CD4-positive, alpha-beta memory T cell (primary cell): ENCODE results near the gene CBX5. TPM values are rescaled to one million over a fixed set of nuclear protein-coding genes. Genes with fewer than 3 reads are reported as not detected.
"Not testable (repeated sequence)": the region's sequence is repeated elsewhere in the genome, so short reads cannot be mapped to it uniquely, and the experiment has no call there.

Experiments
- CTCF ChIA-PET: fragments of 350-600 bp; sonication (Branson Sonifier 250); formaldehyde crosslinking; loops from one replicate; lab custom pipeline; 2021; ENCODE audit warnings: inconsistent platforms; ENCODE audit not compliant: partially characterized antibody; lab: Charles Lee
- POLR2A ChIA-PET: fragments of 350-600 bp; sonication (Branson Sonifier 250); formaldehyde crosslinking; loops from one replicate; lab custom pipeline; 2021; ENCODE audit not compliant: partially characterized antibody; lab: Charles Lee
- DNase-seq, 5 donors: peaks; one replicate each; pipeline versions ENCODE4 v3.0.0 to v3.0.0-alpha.2; 2020 to 2022; ENCODE audit warnings: mixed read lengths in 1 of 5
- H3K27ac ChIP-seq: one replicate; pipeline ENCODE4 v1.7.0; 2013; ENCODE audit warnings: low read depth, low read length
- H3K27me3 ChIP-seq: 2 replicates; pipeline ENCODE4 v1.7.0; 2013; ENCODE audit warnings: mild to moderate bottlenecking, low read length, moderate library complexity; ENCODE audit not compliant: insufficient read depth
- H3K36me3 ChIP-seq: 2 replicates; pipeline ENCODE4 v1.7.0; 2013; ENCODE audit warnings: mild to moderate bottlenecking, low read length, moderate library complexity; ENCODE audit not compliant: insufficient read depth
- H3K4me1 ChIP-seq: 2 replicates; pipeline ENCODE4 v1.7.0; 2013; ENCODE audit warnings: mild to moderate bottlenecking, low read length, moderate library complexity; ENCODE audit not compliant: insufficient read depth
- H3K4me3 ChIP-seq, 2 donors: one replicate each; pipeline ENCODE4 v1.7.0; 2013; ENCODE audit warnings: low read length in 2 of 2, mild to moderate bottlenecking in 1 of 2
- H3K9me3 ChIP-seq, 2 donors: one replicate each; pipeline ENCODE4 v1.7.0; 2013; ENCODE audit warnings: low read length in 2 of 2, control low read depth in 1 of 2; ENCODE audit not compliant: control insufficient read depth in 1 of 2
- H3K27ac Mint-ChIP-seq, 7 donors: one replicate each; pipeline ENCODE4 v1.8.0; 2020 to 2021; ENCODE audit warnings: mixed read lengths in 7 of 7, mild to moderate bottlenecking in 6 of 7, inconsistent platforms in 3 of 7, moderate library complexity in 3 of 7
- H3K27me3 Mint-ChIP-seq, 2 donors: one replicate each; pipeline ENCODE4 v1.8.0; 2020 to 2021; ENCODE audit warnings: mixed read lengths in 2 of 2
- H3K36me3 Mint-ChIP-seq, 2 donors: one replicate each; pipeline ENCODE4 v1.8.0; 2020 to 2021; ENCODE audit warnings: mixed read lengths in 2 of 2, inconsistent platforms in 1 of 2, mild to moderate bottlenecking in 1 of 2
- H3K4me1 Mint-ChIP-seq, 4 donors: one replicate each; pipeline ENCODE4 v1.8.0; 2020 to 2021; ENCODE audit warnings: mixed read lengths in 4 of 4, mild to moderate bottlenecking in 1 of 4
- H3K4me3 Mint-ChIP-seq, 8 donors: one replicate each; pipeline ENCODE4 v1.8.0; 2020 to 2021; ENCODE audit warnings: mixed read lengths in 8 of 8, mild to moderate bottlenecking in 7 of 8, moderate library complexity in 6 of 8, inconsistent platforms in 3 of 8
- H3K9me3 Mint-ChIP-seq, 8 donors: one replicate each; pipeline ENCODE4 v1.8.0; 2020 to 2021; ENCODE audit warnings: mixed read lengths in 8 of 8, mild to moderate bottlenecking in 5 of 8, inconsistent platforms in 3 of 8, moderate library complexity in 1 of 8
- intact Hi-C: fragments of 100-400 bp; cut with micrococcal nuclease; formaldehyde crosslinking; loops from one replicate; pipeline ENCODE4 v1.15.1; 2023
- polyA plus RNA-seq, 2 donors: library from polyadenylated mRNA; unstranded; fragments of 300-500 nt; fragmentation: Illumina TruSeq; gene quantifications; one replicate each; pipeline ENCODE4 v1.2.3, GENCODE V29; 2021
- total RNA-seq, 2 experiments: library from RNA; stranded (reverse); gene quantifications; one replicate each; pipeline ENCODE4 v1.2.3, GENCODE V29; 2021

CBX5 gene
- total and polyA plus RNA-seq, 4 experiments from 2014 or later = 13.3 to 76.3 (median 45.1) TPM

GRCh38 chr12:54229624-54230212 is 50.2 kb downstream of the CBX5 start:
- ChIA-PET CTCF (interaction anchor here (2.6 kb wide), 1 partner anchor 14 kb away, joined by 14 read pairs; no protein-coding TSS in a partner anchor), POLR2A (no interaction called here)
- H3K4me3 Mint-ChIP-seq = no peak overlapping the region
- no peak for DNase-seq
- H3K27ac Mint-ChIP-seq = no peak overlapping the region
- Histone ChIP-seq H3K9me3 (no peaks in the 10 kb centered on the region), H3K27ac (no peak overlapping the region), H3K36me3 (no peaks in the 10 kb centered on the region), H3K27me3 (no peaks in the 10 kb centered on the region), H3K4me3 (no peak overlapping the region), H3K4me1 (no peaks in the 10 kb centered on the region)
- peaks cover 0 to 3% (median 1%) of the 10 kb centered on the region in 4 donors for H3K4me1 Mint-ChIP-seq
- H3K27me3 Mint-ChIP-seq = no peaks in the 10 kb centered on the region
- intact Hi-C loops = no loop called here
- no peaks in the 10 kb centered on the region for H3K9me3 Mint-ChIP-seq
- peaks cover 3 to 5% of the 10 kb centered on the region in 2 donors for H3K36me3 Mint-ChIP-seq

DNA sequence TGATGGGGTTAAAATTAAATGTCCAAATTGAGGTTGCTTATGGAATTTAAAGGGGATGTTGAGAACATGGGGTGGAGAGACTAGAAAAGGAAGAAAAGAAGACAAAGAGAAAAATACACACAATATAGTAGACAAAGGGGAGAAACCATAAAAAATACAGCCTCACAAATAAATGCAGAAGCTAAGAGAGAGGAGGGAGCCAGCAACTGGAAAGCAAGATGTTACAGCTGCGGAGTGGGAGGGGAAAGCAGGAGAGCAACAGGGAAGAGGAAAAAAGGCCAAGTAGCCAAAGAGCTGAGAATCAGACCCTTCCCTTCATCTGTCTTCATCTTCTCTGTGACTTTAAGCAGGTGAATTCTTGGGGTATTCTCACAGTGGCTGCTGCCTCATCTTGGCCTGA is 51.5 kb downstream of the CBX5 start:
- Mint-ChIP-seq H3K9me3 (no peaks in the 10 kb centered on the region), H3K36me3 (peaks cover 1 to 3% of the 10 kb centered on the region in 2 donors), H3K4me1 (peaks cover 0 to 3% (median 1%) of the 10 kb centered on the region in 4 donors), H3K27me3 (no peaks in the 10 kb centered on the region), H3K27ac (peak overlapping the region in 2 of 7 donors; percentile 7 to 42), H3K4me3 (no peak overlapping the region)
- POLR2A ChIA-PET = no interaction called here
- H3K27ac ChIP-seq = no peak overlapping the region
- H3K9me3 ChIP-seq = no peaks in the 10 kb centered on the region
- H3K36me3 ChIP-seq = no peaks in the 10 kb centered on the region
- intact Hi-C loops = no loop called here
- H3K4me3 ChIP-seq = no peak overlapping the region
- no peaks in the 10 kb centered on the region for H3K27me3 ChIP-seq
- no peak for DNase-seq
- CTCF ChIA-PET = interaction anchor here (0.6 to 2.6 kb wide), 5 partner anchors 10 to 140 kb away, joined by 3 to 14 read pairs (median 6); no protein-coding TSS in a partner anchor
- no peaks in the 10 kb centered on the region for H3K4me1 ChIP-seq

- H3K4me1 ChIP-seq, intact Hi-C loops, H3K9me3 ChIP-seq: not testable (repeated sequence)
These were observed 52.0 kb downstream of the CBX5 start for GRCh38 chr12:54227927-54228326.

GRCh38 chr12:54227376-54227775 is 52.5 kb downstream of the CBX5 start:
- Histone ChIP-seq H3K27me3 (no peaks in the 10 kb centered on the region), H3K4me3 (no peak overlapping the region), H3K36me3 (no peaks in the 10 kb centered on the region), H3K4me1 (no peaks in the 10 kb centered on the region), H3K27ac (no peak overlapping the region), H3K9me3 (no peaks in the 10 kb centered on the region)
- POLR2A ChIA-PET = interaction anchor here (0.6 kb wide), 1 partner anchor 9 kb away, joined by 3 read pairs; no protein-coding TSS in a partner anchor
- peaks cover 1 to 3% of the 10 kb centered on the region in 2 donors for H3K36me3 Mint-ChIP-seq
- no peak overlapping the region for H3K4me3 Mint-ChIP-seq
- CTCF ChIA-PET = interaction anchor here (1.3 to 2.6 kb wide), 4 partner anchors 9 to 141 kb away, joined by 5 to 14 read pairs (median 6); no protein-coding TSS in a partner anchor
- intact Hi-C loops = no loop called here
- peaks cover 0 to 3% (median 1%) of the 10 kb centered on the region in 4 donors for H3K4me1 Mint-ChIP-seq
- H3K27me3 Mint-ChIP-seq = no peaks in the 10 kb centered on the region
- no peak overlapping the region for H3K27ac Mint-ChIP-seq
- H3K9me3 Mint-ChIP-seq = no peaks in the 10 kb centered on the region
- DNase-seq = no peak

More at GRCh38 chr12:54227927-54228326, 52.0 kb downstream of the CBX5 start:
- H3K36me3 ChIP-seq, POLR2A ChIA-PET, H3K4me1 Mint-ChIP-seq, H3K27me3 ChIP-seq, DNase-seq, H3K9me3 Mint-ChIP-seq, H3K4me3 ChIP-seq, H3K36me3 Mint-ChIP-seq, H3K27me3 Mint-ChIP-seq, H3K27ac ChIP-seq, H3K27ac Mint-ChIP-seq, H3K4me3 Mint-ChIP-seq: not testable (repeated sequence)
- CTCF ChIA-PET = interaction anchor here (0.6 to 2.6 kb wide), 5 partner anchors 9 to 141 kb away, joined by 3 to 14 read pairs (median 6); no protein-coding TSS in a partner anchor

DNA sequence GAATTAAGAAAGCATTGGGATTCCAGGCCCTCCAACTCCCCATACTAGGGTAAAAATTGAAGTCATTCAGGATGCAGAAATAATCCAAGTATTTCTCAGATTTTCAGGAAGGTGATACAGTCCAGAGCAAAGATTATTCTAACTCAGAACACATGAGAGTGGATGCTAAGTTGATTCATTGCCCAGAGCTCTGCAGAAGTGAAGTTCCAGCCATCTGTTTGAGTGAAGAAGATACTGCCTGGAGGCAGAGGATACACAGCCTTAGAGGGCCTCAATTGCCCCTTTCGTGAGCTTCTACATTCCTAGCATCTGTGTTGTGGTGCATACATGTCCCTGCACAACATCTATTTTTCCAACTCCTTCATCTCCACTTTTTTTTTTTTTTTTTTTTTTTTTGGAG is 54.3 kb downstream of the CBX5 start:
- H3K36me3 ChIP-seq = no peaks in the 10 kb centered on the region
- H3K27ac ChIP-seq = no peak overlapping the region
- Mint-ChIP-seq H3K27me3 (no peaks in the 10 kb centered on the region), H3K4me1 (peaks cover 0 to 2% (median 1%) of the 10 kb centered on the region in 4 donors), H3K9me3 (no peaks in the 10 kb centered on the region), H3K27ac (no peak overlapping the region), H3K36me3 (peaks cover under 1 to 3% of the 10 kb centered on the region in 2 donors), H3K4me3 (no peak overlapping the region)
- no peaks in the 10 kb centered on the region for H3K27me3 ChIP-seq
- no peak for DNase-seq
- no peaks in the 10 kb centered on the region for H3K9me3 ChIP-seq
- CTCF ChIA-PET = interaction anchor here (2.7 kb wide), 1 partner anchor 10 kb away, joined by 21 read pairs; no protein-coding TSS in a partner anchor
- no peak overlapping the region for H3K4me3 ChIP-seq
- intact Hi-C loops = no loop called here
- POLR2A ChIA-PET = no interaction called here
- no peaks in the 10 kb centered on the region for H3K4me1 ChIP-seq

DNA sequence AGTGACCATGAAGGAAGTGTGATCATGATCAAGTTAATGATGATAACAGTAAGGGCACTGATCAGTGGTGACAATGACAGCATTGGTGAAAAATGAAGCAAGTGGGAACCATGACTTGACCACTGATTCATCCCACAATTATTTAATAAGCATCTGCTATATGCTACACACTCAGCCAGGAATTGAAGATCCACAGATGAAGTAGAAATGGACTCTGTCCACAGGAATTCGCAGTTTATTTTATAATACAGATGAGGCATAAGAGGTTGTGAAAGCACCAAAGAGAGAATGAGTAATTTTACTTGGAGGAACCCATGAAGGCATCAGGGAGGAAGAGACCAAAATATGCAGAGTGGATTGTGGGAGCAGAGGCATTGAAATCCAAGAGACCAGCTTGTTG is 57.3 kb downstream of the CBX5 start:
- ChIA-PET CTCF (interaction anchor here (0.7 to 1.4 kb wide), 3 partner anchors 9 to 430 kb away, joined by 3 read pairs; no protein-coding TSS in a partner anchor), POLR2A (interaction anchor here (1.6 kb wide), 1 partner anchor 146 kb away, joined by 3 read pairs; no protein-coding TSS in a partner anchor)
- Histone ChIP-seq H3K4me3 (no peak overlapping the region), H3K4me1 (peaks cover 1% of the 10 kb centered on the region), H3K27me3 (no peaks in the 10 kb centered on the region), H3K36me3 (no peaks in the 10 kb centered on the region), H3K27ac (no peak overlapping the region), H3K9me3 (no peaks in the 10 kb centered on the region)
- no peaks in the 10 kb centered on the region for H3K9me3 Mint-ChIP-seq
- DNase-seq = no peak
- intact Hi-C loops = no loop called here
- H3K27me3 Mint-ChIP-seq = no peaks in the 10 kb centered on the region
- H3K4me3 Mint-ChIP-seq = no peak overlapping the region
- H3K36me3 Mint-ChIP-seq = no peaks in the 10 kb centered on the region
- H3K27ac Mint-ChIP-seq = no peak overlapping the region
- peaks cover 0 to 9% (median 5%) of the 10 kb centered on the region in 4 donors for H3K4me1 Mint-ChIP-seq

- no peak overlapping the region for H3K4me3 ChIP-seq
- CTCF ChIA-PET = interaction anchor here (0.7 to 3.5 kb wide), 4 partner anchors 8 to 158 kb away, joined by 3 to 18 read pairs (median 4); no protein-coding TSS in a partner anchor
- no peaks in the 10 kb centered on the region for H3K36me3 ChIP-seq
- no peaks in the 10 kb centered on the region for H3K36me3 Mint-ChIP-seq
- no peaks in the 10 kb centered on the region for H3K27me3 Mint-ChIP-seq
- peaks cover 9 to 20% (median 15%) of the 10 kb centered on the region in 4 donors for H3K4me1 Mint-ChIP-seq
- POLR2A ChIA-PET = no interaction called here
- H3K27me3 ChIP-seq = no peaks in the 10 kb centered on the region
- H3K27ac ChIP-seq = no peak overlapping the region
- peaks cover 13% of the 10 kb centered on the region for H3K4me1 ChIP-seq
- intact Hi-C loops = no loop called here
- no peak for DNase-seq
- H3K9me3 ChIP-seq = no peaks in the 10 kb centered on the region
- no peak overlapping the region for H3K27ac Mint-ChIP-seq
- H3K9me3 Mint-ChIP-seq = no peaks in the 10 kb centered on the region
- H3K4me3 Mint-ChIP-seq = no peak overlapping the region
These were observed 58.4 kb downstream of the CBX5 start for GRCh38 chr12:54221402-54221984.
